ENCODE data around the gene HDAC5.
"Not testable (repeated sequence)": the region's sequence is repeated elsewhere in the genome, so short reads cannot be mapped to it uniquely, and the experiment has no call there.

The HDAC5 gene

DNA sequence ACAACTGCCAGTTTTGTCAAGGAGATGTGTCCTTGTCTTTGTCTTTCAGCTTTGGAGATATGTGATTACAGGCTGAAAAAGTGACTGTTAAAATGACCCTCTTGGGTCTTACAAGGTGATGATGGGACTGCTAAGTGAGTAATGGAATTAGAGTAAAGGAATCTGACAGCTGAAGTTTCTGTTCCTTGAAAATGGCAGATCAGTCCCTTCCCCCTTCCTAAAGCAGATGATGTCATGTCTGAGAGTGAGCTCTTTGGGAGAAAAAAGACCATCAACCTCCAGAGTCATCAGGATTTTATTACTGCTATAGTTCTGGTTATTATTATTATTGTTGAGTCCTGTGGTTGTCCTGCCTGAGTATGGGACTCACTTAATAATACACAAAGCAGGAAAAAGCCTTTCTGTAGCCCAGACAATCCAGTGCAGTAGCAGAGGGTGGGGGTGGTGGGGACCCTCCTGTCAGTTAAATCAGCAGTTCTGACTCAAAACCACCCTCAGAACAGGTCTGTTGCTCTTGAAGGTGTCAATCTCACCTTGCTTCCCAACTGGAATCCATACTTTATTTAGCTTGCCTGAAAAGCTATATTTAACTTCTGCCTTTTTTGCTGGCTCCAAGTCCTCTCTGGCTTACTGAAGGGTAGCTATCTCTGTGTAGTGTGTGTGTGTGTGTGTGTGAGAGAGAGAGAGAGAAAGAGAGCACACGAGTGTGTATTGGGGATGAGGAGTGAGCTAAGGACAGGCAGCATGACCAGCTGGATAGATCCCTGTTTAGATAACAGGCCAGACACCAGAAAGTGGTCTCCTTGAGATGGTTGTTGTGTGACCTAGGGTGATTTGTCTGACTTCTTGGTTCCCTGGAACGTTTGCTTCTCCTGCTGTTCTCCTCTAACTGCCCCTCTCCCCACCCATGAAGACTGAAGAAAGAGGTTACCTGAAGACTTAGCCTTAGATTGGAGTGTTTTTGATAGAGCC is 23.2 kb upstream of the HDAC5 start:
- Mint-ChIP-seq H3K27me3 (no peaks in the 10 kb centered on the region), H3K4me3 (no peak overlapping the region), H3K27ac (ENCODE audit: low read depth) (no peak overlapping the region), H3K36me3 (ENCODE audit: insufficient read depth) (peaks cover 7% of the 10 kb centered on the region), H3K9me3 (no peaks in the 10 kb centered on the region), H3K4me1 (peaks cover 5% of the 10 kb centered on the region)
- ATAC-seq (replicated peaks; ENCODE audit: extremely low read depth, poor library complexity, severe bottlenecking) (no peak), DNase-seq (ENCODE audit: low spot score in 2 of 2) (no peak)

DNA sequence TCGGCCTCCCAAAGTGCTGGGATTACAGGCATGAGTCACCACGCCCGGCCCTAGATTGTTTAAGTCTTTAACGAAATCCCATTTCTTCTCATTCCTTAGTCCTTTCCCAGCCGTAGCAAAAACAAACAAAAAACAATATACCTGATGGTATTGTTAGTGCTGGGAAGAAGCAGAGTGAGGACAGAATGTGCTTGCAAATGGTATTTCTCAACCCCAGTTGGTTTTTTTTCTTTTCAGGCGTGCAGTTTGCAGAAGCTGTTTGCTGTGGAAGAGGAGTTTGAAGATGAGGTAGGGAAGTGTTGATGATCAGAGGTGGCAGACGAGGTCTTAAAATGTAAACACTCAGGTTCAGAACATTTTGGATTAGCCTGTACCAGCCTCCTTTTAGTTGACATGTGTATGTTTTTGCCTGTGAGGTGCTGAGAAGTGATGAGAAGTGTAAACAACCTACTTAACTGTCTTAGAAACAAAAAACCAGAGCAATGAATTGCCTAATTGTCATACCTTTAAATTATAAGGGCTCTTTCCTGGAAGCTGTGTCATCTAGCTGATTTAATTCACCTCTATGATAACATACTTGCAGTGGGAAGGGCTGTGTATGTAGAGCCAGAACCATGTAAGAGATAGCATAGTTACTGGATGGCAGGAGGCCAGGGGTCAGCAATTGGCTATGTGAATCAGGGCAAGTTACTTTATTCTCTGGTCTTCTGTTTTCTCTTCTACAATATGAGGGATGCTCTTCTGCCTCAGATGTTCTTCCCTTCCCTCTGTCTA is 21.7 kb upstream of the HDAC5 start:
- Mint-ChIP-seq H3K9me3 (no peaks in the 10 kb centered on the region), H3K27ac (ENCODE audit: low read depth) (no peak overlapping the region), H3K36me3 (ENCODE audit: insufficient read depth) (peaks cover 12% of the 10 kb centered on the region), H3K4me3 (no peak overlapping the region), H3K27me3 (no peaks in the 10 kb centered on the region), H3K4me1 (peaks cover 5% of the 10 kb centered on the region)
- DNase-seq (ENCODE audit: low spot score in 2 of 2) (no peak), ATAC-seq (replicated peaks; ENCODE audit: extremely low read depth, poor library complexity, severe bottlenecking) (no peak)

DNA sequence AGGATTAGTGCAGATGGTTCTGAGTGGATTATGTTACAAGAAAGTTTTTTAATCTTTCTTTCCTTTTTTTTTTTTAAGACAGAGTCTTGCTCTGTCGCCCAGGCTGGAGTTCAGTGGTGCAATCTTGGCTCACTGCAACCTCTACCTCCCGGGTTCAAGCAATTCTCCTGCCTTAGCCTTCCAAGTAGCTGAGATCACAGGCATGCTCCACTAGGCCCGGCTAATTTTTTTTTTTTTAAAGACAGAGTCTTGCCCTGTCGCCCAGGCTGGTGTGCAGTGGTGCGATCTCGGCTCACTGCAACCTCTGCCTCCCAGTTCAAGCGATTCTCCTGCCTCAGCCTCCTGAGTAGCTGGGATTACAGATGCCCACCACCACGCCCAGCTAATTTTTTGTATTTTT is 20.5 kb upstream of the HDAC5 start:
- DNase-seq (ENCODE audit: low spot score in 2 of 2), result not testable (repeated sequence)

DNA sequence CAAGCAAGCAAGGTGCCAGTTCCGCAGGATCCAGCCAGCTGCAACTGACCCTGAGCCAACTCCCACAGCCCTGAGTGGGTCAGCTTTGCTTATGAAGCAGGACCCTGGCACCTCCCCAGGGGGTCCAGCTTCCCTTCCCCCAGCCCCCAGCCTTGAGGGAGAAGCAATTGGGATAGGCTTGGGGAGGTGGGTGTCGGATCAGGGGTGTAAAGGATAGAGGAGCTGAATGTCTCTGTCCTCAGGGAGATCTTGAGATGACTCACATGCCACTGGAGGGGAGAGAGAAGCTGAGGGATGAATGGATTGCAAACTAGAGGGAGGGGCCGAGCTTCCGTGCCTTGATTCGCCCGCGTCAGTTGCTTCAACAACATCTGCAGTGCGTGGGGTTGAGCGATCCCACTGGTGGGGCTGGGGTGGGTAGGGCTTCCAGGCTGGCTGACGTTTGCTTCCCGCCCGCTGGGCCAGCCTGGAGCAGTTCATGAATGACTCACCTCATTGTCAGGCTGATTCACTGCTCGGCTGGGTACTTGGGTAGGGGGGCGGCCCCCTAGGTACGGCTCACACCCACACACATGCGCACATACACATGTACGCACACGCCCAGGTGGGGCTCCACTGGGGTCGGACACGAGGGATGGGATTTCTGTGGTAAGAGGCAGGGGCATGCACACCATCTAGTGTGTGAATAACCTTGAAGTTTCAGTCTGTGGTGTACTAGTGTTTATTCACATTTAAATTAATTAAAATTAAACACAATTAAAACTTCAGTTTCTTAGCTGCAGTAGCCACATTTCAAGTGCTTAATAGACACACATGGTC is 14.7 kb upstream of the HDAC5 start:
- no peak overlapping the region for H3K4me3 Mint-ChIP-seq
- H3K36me3 Mint-ChIP-seq (ENCODE audit: insufficient read depth), result peaks cover 10% of the 10 kb centered on the region
- no peak for ATAC-seq (replicated peaks; ENCODE audit: extremely low read depth, poor library complexity, severe bottlenecking)
- H3K4me1 Mint-ChIP-seq, result peaks cover 5% of the 10 kb centered on the region
- H3K9me3 Mint-ChIP-seq, result no peaks in the 10 kb centered on the region
- H3K27me3 Mint-ChIP-seq, result peaks cover 21% of the 10 kb centered on the region
- H3K27ac Mint-ChIP-seq (ENCODE audit: low read depth), result no peak overlapping the region
- no peak for DNase-seq (ENCODE audit: low spot score in 2 of 2)

More for the DNA sequence above, 20.5 kb upstream of the HDAC5 start:
- H3K36me3 Mint-ChIP-seq (ENCODE audit: insufficient read depth), result peaks cover 11% of the 10 kb centered on the region
- peak overlapping the region; percentile 13 for H3K4me3 Mint-ChIP-seq
- not testable (repeated sequence) for H3K4me1 Mint-ChIP-seq; H3K27me3 Mint-ChIP-seq; ATAC-seq (replicated peaks; ENCODE audit: extremely low read depth, poor library complexity, severe bottlenecking); H3K27ac Mint-ChIP-seq (ENCODE audit: low read depth); H3K9me3 Mint-ChIP-seq

DNA sequence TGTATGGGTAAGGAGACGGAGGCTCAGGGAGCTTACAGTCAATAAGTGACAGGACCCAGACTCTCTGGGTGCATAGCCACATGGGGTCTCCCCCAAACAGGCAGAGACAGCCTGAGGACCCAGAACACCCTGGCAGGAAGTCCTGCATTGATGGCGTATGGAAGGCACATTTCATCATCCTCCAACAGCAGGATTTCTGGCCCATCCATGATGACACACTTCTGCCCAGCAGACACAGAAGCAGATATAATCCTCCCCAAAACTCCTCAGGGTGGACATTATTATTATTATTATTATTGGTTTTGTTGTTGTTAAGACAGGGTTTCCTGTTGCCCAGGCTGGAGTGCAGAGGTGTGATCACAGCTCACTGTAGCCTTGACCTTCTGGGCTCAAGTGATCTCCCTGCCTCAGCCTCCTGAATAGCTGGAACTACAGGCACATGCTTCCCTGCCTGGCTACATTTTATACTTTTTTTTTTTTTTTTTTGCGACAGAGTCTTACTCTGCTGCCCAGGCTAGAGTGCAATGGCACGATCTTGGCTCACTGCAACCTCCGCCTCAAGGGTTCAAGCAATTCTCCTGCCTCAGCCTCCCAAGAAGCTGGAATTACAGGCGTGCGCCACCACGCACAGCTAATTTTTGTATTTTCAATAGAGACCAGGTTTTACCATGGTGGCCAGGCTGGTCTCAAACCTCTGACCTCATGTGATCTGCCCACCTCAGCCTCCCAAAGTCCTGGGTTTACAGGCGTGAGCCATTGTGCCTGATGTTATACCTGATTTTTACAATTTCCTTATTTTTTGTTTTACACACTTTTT is 11.5 kb upstream of the HDAC5 start:
- H3K4me1 Mint-ChIP-seq, result no peaks in the 10 kb centered on the region
- H3K9me3 Mint-ChIP-seq, result no peaks in the 10 kb centered on the region
- H3K36me3 Mint-ChIP-seq (ENCODE audit: insufficient read depth), result peaks cover 2% of the 10 kb centered on the region
- DNase-seq (ENCODE audit: low spot score in 2 of 2) (no peak), ATAC-seq (replicated peaks; ENCODE audit: extremely low read depth, poor library complexity, severe bottlenecking) (no peak)
- H3K27ac Mint-ChIP-seq (ENCODE audit: low read depth), result no peak overlapping the region
- peaks cover 21% of the 10 kb centered on the region for H3K27me3 Mint-ChIP-seq
- H3K4me3 Mint-ChIP-seq, result no peak overlapping the region

DNA sequence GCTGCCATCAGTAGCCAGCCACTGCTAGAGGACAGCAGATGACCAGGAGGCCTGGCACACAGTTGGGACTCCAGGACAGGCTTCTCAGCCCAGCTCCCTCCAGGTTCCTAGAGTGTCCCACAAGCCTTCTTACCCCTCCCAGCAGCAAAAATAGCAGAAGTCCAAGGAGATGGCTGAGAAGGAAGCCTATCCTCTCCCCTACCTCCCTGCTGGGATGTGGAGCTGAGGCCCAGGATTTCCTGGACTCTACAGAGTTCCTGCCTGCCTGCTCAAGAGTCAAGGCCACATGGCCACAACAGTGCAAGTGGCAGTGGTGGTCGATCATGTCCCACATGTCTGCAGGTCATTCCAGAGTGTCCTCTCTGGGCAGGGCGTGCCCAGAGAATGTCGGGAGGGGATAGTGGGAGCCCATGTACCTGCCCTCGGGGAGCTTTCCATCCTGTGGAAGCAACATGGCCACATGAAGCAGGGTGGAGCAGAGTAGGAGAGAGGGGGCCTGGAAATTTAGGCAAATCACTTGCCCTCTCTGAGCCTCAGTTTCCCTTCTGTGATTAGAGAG is 10.6 kb upstream of the HDAC5 start:
- no peaks in the 10 kb centered on the region for H3K9me3 Mint-ChIP-seq
- H3K36me3 Mint-ChIP-seq (ENCODE audit: insufficient read depth), result peaks cover 2% of the 10 kb centered on the region
- ATAC-seq (replicated peaks; ENCODE audit: extremely low read depth, poor library complexity, severe bottlenecking) (no peak), DNase-seq (ENCODE audit: low spot score in 2 of 2) (no peak)
- H3K4me3 Mint-ChIP-seq, result no peak overlapping the region
- H3K27me3 Mint-ChIP-seq, result peaks cover 19% of the 10 kb centered on the region
- H3K27ac Mint-ChIP-seq (ENCODE audit: low read depth), result no peak overlapping the region
- H3K4me1 Mint-ChIP-seq, result no peaks in the 10 kb centered on the region

DNA sequence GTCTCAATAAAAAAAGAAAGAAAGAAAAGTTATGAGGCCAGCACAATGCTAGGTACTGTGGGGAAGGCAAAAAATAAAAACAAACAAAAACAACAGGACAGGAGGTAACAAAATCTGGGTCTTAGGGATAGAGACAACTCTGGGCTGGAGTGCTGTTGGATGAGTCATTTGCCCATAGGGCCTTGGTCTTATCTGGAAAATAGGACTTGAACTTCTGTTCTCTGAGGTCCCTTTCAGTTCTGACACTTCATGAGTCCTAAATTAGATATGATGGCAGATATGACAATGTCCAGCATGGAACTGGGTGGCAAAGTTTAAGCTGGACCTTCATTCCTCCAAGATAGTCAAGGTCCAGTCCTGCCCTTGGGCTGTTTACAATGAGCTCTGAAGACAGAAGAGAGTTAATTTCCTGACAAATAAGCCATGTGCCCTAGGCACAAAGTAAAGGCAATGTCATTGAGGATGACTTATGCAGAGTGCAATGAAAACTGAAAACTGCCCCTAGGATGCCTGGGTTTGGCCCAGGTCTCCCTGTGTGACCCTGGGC is 8.9 kb upstream of the HDAC5 start:
- Mint-ChIP-seq H3K9me3 (no peaks in the 10 kb centered on the region), H3K27me3 (peaks cover 11% of the 10 kb centered on the region), H3K27ac (ENCODE audit: low read depth) (no peak overlapping the region), H3K4me1 (no peaks in the 10 kb centered on the region), H3K4me3 (no peak overlapping the region), H3K36me3 (ENCODE audit: insufficient read depth) (peaks cover 1% of the 10 kb centered on the region)
- ATAC-seq (replicated peaks; ENCODE audit: extremely low read depth, poor library complexity, severe bottlenecking) (no peak), DNase-seq (ENCODE audit: low spot score in 2 of 2) (no peak)

DNA sequence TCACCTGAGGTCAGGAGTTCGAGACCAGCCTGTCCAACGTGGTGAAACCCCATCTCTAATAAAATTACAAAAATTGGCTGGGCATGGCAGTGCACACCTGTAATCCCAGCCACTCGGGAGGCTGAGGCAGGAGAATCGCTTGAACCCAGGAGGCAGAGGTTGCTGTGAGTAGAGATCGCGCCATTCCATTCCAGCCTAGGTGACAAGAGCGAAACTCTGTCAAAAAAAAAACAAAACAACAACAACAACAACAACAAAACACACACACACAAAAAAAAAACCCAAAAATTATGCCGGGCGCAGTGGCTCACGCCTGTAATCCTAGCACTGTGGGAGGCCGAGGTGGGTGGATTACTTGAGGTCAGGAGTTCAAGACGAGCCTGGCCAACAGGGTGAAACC is 7.9 kb upstream of the HDAC5 start:
- H3K4me3 Mint-ChIP-seq; H3K27me3 Mint-ChIP-seq; ATAC-seq (replicated peaks; ENCODE audit: extremely low read depth, poor library complexity, severe bottlenecking); H3K27ac Mint-ChIP-seq (ENCODE audit: low read depth); H3K36me3 Mint-ChIP-seq (ENCODE audit: insufficient read depth); DNase-seq (ENCODE audit: low spot score in 2 of 2); H3K4me1 Mint-ChIP-seq; H3K9me3 Mint-ChIP-seq: not testable (repeated sequence)

DNA sequence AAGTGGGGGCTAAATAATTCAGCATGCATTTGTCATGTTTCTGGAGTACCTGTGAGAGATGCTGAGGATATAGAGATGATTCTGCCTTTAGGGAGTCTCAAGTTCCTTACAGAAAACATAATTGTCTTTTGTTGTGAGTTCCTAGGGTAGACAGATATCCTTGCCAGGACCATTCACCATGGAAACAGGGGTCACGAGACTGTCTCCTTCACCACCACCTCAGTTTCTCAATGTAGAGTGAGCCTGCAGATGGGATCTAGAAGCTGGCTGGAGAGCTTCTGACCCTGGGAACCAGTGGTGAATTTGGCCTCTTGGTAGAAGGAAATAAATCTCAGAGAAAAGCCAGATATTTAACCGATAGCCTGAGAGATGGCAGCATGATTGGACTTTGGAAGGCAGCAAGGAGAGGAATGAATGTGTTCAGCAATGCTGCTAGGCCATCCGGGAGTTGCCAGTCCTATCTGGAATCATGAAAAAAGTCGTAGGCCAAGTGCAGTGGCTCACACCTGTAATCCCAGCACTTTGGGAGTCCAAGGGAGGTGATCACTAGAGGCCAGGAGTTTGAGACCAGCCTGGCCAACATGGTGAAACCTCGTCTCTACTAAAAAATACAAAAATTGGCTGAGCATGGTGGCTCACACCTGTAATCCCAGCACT is 7.4 kb upstream of the HDAC5 start:
- H3K4me1 Mint-ChIP-seq, result no peaks in the 10 kb centered on the region
- H3K4me3 Mint-ChIP-seq, result no peak overlapping the region
- H3K27me3 Mint-ChIP-seq, result peaks cover 9% of the 10 kb centered on the region
- no peak overlapping the region for H3K27ac Mint-ChIP-seq (ENCODE audit: low read depth)
- no peak for ATAC-seq (replicated peaks; ENCODE audit: extremely low read depth, poor library complexity, severe bottlenecking)
- peaks cover 1% of the 10 kb centered on the region for H3K36me3 Mint-ChIP-seq (ENCODE audit: insufficient read depth)
- no peak for DNase-seq (ENCODE audit: low spot score in 2 of 2)
- H3K9me3 Mint-ChIP-seq, result no peaks in the 10 kb centered on the region

DNA sequence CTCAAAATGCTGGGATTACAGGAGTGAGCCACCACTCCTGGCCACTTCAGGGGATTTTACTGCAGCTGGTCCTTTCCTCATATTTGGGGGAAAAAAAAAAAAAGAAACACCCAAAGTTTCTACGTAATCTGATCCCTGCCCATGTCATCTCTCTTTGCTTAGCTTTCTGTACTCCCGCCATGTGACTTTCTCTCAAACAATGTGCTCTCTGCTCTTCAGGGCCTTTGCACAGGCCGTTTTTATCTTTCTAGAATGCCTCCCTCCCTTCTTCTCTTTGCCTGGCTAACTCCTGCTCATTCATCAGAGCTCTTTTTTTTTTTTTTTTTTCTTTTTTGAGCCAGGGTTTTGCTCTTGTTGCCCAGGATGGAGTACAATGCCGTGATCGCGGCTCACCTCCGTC is 4.9 kb upstream of the HDAC5 start:
- peaks cover 9% of the 10 kb centered on the region for H3K27me3 Mint-ChIP-seq
- ATAC-seq (replicated peaks; ENCODE audit: extremely low read depth, poor library complexity, severe bottlenecking) (no peak), DNase-seq (ENCODE audit: low spot score in 2 of 2) (no peak)
- H3K9me3 Mint-ChIP-seq, result no peaks in the 10 kb centered on the region
- no peak overlapping the region for H3K4me3 Mint-ChIP-seq
- no peak overlapping the region for H3K27ac Mint-ChIP-seq (ENCODE audit: low read depth)
- peaks cover 5% of the 10 kb centered on the region for H3K36me3 Mint-ChIP-seq (ENCODE audit: insufficient read depth)
- peaks cover 10% of the 10 kb centered on the region for H3K4me1 Mint-ChIP-seq

DNA sequence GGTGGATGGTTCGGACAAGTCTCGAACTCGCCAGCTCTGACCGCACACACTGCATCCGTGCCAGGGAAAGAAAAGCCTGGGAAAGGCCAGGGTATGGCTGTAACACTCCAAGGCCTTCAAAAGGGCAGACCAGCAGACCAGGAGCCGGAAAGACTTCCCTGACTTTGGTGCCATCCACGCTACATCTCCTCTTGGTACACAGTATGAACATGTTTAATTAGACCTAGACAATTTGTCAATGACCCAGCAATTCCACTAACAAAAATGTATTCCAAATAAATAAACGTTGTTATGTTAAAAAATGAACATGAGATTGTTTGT is 637 bp upstream of the HDAC5 start:
- Mint-ChIP-seq H3K36me3 (ENCODE audit: insufficient read depth) (peaks cover 16% of the 10 kb centered on the region), H3K4me1 (peaks cover 44% of the 10 kb centered on the region), H3K27me3 (peaks cover 9% of the 10 kb centered on the region), H3K27ac (ENCODE audit: low read depth) (peak overlapping the region; percentile 92), H3K9me3 (no peaks in the 10 kb centered on the region), H3K4me3 (peak overlapping the region; percentile 96)
- no peak for DNase-seq (ENCODE audit: low spot score in 2 of 2)
- no peak for ATAC-seq (replicated peaks; ENCODE audit: extremely low read depth, poor library complexity, severe bottlenecking)
